22Rv1 (cell line): ENCODE results near the gene RHOA.

Source experiments
- CTCF ChIP-seq: fragments of 450-650 bp; IDR thresholded peaks from 2 replicates; pipeline ENCODE4 v1.5.1; 2017; ENCODE audit warnings: mild to moderate bottlenecking
- ZFX ChIP-seq: fragments of 450-650 bp; IDR thresholded peaks from 2 replicates; pipeline ENCODE4 v1.6.1; 2017; ENCODE audit warnings: antibody characterized with exemption, borderline replicate concordance

- TF ChIP-seq CTCF: no peak
- TF ChIP-seq ZFX: no peak
These were observed 39.8 kb downstream of the RHOA start for GRCh38 chr3:49371946-49372345.
